ENCODE measurements around the gene CDYL2.

- no peak for TF ChIP-seq CTCF (IDR thresholded peaks at IDR 0.05)
- TF ChIP-seq EP300 (IDR thresholded peaks at IDR 0.05; ENCODE audit: low read depth), result no peak
- no peak for TF ChIP-seq POLR2A (IDR thresholded peaks at IDR 0.05)
Observed at GRCh38 chr16:80610481-80611156, 193.8 kb downstream of the CDYL2 start.
